Lung microvascular endothelial cell (primary cell): ENCODE measurements around the gene TK1. TPM values are rescaled to one million over a fixed set of nuclear protein-coding genes. Genes with fewer than 3 reads are reported as not detected.

Experiments
- DNase-seq, 2 donors: peaks; one replicate each; pipeline versions ENCODE4 v3.0.0 to v3.0.0-alpha.2; 2010; ENCODE audit warnings: low read depth in 2 of 2
- total RNA-seq: library from RNA; depleted of rRNA; stranded (reverse); fragments of >200 nt; gene quantifications from 2 replicates; pipeline ENCODE4 v1.2.1, GENCODE V29; 2014

The TK1 gene
- total RNA-seq, 1 donor from 2014 or later, result 23.6 TPM

DNA sequence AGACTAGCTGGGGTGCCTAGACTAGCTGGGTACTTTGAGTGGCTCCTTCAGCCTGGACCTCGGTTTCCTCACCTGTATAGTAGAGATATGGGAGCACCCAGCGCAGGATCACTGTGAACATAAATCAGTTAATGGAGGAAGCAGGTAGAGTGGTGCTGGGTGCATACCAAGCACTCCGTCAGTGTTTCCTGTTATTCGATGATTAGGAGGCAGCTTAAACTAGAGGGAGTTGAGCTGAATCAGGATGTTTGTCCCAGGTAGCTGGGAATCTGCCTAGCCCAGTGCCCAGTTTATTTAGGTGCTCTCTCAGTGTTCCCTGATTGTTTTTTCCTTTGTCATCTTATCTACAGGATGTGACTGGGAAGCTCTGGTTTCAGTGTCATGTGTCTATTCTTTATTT is 36.2 kb upstream of the TK1 start:
- DNase-seq, result peak; percentile 41 to 77

DNA sequence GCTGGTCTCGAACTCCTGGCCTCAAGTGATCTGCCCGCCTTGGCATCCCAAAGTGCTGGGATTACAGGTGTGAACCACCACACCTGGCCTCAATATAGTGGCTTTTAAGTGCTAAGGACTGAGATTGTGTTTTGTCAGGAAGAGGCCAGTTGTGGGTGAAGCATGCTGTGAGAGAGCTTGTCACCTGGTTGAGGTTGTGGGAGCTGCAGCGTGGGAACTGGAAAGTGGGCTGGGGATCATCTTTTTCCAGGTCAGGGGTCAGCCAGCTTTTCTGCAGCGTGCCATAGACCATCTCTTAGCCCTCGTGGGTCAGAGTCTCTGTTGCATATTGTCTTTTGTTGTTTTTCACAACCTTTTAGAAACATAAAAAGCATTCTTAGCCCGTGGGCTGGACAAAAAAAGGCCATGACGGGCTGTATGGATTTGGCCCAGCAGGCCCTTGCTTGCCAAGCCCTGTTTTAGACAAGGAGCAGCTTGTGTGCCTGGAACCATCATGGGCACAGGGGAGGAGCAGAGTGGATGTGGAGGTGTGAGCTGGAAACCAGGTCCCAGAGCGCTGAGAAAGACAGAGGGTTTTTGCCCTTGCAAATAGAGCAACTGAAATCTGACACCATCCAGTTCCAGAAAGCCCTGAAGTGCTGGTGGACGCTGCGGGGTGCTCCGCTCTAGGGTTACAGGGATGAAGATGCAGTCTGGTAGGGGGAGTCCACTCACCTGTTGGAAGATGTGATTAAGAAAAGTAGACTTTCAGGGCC is 32.7 kb upstream of the TK1 start:
- no peak for DNase-seq

DNA sequence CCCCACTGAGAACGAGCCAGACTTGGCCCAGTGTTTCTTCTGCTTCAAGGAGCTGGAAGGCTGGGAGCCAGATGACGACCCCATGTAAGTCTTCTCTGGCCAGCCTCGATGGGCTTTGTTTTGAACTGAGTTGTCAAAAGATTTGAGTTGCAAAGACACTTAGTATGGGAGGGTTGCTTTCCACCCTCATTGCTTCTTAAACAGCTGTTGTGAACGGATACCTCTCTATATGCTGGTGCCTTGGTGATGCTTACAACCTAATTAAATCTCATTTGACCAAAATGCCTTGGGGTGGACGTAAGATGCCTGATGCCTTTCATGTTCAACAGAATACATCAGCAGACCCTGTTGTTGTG is 27.8 kb upstream of the TK1 start:
- no peak for DNase-seq

DNA sequence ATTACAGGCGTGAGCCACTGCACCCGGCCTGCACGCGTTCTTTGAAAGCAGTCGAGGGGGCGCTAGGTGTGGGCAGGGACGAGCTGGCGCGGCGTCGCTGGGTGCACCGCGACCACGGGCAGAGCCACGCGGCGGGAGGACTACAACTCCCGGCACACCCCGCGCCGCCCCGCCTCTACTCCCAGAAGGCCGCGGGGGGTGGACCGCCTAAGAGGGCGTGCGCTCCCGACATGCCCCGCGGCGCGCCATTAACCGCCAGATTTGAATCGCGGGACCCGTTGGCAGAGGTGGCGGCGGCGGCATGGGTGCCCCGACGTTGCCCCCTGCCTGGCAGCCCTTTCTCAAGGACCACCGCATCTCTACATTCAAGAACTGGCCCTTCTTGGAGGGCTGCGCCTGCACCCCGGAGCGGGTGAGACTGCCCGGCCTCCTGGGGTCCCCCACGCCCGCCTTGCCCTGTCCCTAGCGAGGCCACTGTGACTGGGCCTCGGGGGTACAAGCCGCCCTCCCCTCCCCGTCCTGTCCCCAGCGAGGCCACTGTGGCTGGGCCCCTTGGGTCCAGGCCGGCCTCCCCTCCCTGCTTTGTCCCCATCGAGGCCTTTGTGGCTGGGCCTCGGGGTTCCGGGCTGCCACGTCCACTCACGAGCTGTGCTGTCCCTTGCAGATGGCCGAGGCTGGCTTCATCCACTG is 27.3 kb upstream of the TK1 start, which contains the start of gene BIRC5:
TSS of gene BIRC5 (plus strand) at position 238 of the 690 bp plus-strand sequence. CDS start at position 302, 64 bp downstream.
- peak; percentile 84 to 91 for DNase-seq

DNA sequence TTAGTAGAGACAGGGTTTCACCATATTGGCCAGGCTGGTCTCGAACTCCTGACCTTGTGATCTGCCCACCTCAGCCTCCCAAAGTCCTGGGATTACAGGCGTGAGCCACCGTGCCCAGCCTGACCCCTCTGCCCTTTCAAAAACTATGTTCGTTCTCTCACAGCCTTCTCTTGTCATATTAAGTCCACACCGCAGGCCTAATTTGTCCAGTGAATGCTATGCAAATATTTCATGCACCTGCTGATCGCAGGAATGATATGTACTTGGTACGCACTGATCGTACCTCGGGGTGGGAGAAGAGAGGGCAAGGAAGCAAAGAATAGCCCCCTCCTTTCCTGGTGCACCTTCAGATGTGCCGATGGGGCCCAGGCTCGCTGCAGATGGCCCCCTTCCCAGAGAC is 24.2 kb upstream of the TK1 start:
- no peak for DNase-seq

DNA sequence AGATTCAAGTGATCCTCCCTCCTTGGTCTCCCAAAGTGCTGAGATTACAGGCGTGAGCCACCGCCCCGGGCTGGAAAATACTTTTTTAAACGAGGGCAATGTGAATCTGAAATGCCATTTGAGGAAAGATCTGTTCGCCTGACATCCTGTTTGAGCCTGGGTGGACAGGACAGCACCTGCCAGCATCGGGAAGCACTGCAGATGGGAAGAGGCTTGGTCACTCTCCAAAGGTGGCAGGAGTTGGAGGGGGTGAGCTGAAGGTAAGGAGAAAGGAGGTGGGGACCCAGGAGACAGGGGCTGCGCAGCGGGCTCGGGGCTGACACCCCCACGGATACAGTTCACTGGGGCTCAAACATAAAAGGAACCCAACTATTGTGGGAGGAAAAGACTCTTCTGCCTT is 23.3 kb upstream of the TK1 start:
- no peak for DNase-seq

DNA sequence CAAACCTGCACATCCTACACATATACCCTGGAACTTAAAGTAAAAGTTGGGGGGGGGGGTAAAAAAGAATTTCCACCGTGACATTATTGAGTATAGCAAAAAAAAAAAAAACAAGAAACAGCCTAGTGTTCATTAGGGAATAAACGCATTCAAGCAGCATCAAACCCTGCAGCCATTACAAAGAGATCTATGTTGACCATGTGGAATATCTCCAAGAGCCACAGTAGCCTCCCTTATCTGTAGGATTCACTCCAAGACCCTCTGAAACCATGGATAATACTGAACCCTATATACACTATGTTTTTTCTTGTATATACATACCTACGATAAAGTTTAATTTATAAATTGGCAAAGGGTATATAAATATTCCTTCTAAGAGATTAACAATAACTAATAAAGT is 21.6 kb upstream of the TK1 start:
- no peak for DNase-seq

DNA sequence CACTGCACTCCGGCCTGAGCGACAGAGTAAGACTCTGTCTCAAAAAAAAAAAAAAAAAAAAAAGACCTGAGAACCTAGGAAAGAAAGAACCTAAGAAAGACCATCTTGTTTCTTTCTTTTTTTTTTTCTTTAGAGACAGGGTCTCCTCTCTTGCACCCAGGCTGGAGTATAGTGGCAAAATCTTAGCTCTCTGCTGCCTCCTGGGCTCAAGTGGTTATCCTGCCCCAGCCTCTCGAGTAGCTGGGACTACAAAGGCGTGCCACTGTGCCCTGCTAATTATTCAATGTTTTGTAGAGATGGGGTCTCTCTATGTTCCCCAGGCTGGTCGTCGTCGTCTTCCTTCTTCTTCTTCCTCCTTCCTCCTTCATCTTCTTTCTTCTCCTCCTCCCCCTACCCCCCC is 19.4 kb upstream of the TK1 start:
- no peak for DNase-seq

DNA sequence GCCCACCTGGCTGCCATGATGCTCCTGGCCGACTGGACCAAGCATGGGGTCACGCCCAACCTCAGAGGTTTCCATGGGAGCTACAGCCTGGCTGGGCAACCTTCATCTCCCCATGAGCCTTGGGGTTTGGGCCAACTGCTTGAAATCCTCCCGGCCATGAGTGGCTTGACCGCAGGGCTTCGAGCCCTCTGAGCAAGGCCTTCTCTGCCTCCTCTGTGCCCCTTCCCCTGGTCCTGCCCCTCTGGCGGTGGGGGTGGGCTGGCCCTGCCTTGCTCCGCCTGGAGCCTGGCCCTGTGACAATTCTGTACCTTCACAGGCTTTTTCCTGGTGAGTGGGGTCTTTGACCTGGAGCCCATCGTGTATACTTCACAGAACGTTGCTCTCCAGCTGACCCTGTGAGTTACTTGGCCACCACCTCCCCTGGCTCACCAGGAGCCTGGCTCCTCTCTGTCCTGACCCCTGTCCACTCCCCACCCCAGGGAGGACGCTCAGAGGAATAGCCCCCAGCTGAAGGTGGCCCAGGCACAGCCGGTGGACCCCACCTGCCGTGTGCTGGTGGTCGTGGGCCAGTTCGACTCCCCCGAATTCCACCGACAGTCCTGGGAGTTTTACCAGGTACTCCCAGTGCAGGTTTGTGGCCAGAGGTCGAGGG is 18.4 kb upstream of the TK1 start:
- DNase-seq, result no peak

DNA sequence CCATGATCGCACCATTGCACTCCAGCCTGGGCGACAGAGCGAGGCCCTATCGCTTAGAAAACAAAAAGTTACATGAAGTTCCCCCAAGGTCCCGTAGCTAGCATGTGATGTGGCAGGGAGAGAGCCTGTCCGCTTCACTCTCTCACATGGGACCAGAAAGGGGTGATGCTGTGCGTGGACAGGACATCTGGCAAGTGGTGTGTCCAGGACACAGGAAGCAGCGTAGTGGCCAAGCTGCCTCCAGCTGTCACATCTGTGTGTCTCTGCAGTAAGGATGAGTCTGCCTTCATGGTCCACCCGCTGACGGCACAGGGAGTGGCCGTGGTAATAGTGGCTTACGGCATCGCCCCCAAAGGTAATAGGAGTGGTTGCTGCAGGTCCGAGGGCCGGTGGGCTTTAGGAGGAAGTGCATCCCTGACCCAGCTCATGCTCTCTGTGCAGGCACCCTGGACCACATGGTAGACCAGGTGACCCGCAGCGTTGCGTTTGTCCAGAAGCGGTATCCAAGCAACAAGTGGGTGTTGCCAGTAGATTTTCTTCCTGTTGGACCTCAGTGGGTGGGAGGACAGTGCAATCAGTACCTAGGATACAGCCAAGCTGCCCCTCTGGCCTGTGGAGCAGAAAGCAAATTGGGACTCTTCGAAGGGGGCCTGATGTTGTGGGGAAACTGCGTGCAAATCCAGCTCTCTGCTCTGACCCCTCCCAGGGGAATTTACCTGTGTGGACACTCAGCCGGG is 17.7 kb upstream of the TK1 start:
- DNase-seq, result no peak

DNA sequence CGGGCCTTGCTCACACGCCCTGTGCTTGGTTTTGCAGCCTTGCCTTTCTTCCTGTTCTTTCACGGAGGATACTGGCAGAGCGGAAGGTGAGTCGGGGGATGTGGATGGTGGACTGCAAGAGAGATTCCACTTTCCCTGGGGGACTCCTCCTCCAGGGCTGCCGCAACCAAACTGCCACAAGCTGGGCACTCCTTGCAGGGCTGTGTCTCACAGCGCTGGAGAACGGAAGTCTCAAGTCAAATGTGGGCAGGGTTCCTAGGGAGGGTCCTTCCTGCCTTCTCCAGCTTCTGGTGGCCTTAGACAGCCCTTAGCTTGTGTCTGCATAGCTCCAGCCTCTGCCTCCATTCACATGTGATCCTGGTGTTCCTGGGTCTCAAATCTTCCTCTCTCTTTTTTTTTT is 15.8 kb upstream of the TK1 start:
- no peak for DNase-seq

DNA sequence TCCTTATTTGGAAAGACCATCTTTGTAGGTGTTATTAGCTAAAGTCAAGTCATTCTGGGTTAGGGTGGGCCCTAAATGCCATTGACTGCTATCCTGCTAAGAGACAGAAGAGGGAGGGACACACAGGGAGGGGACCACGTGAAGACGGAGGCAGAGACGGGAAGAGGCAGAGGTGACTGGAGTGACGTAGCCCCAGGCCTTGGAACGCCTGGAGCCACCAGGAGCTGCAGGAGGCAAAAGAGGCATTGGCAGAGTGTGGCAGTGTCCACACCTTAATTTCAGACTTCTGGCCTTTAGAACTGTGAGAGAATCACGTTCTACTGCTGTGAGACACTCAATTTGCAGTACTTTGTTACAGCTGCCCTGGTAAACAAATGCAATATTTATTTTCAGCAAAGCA is 13.6 kb upstream of the TK1 start:
- no peak for DNase-seq

DNA sequence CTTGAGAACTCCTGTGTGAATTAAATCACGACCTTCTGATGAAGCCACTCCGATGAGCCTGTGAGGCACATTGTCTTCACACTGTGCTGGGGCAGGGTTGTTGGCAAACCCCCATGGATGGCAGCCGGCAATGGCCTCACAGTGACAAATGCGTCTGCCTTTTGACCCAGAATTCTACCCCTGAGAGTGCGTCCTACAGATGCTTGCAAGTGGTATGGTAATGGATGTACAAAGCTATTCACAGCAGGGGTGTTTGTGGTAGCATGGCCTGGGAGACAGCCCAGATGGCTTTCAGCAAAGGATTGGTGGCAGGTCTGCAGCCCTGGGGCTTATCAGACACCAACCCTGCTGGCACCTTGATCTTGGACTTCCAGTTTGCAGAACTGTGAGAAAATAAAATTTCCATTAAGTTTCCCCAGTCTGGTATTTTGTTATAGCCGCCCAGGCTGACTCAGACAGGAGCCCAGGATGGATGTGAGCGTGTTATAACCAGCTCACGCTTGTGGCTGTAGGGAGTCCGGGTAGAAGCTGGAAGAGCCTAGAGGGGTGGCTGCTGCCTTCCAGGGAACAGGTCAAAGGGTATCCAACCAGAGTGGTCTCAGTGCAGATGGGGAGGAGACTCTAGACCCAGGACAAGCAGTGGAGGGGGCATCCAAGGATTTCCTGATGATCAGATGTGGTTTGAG is 10.4 kb upstream of the TK1 start:
- no peak for DNase-seq

DNA sequence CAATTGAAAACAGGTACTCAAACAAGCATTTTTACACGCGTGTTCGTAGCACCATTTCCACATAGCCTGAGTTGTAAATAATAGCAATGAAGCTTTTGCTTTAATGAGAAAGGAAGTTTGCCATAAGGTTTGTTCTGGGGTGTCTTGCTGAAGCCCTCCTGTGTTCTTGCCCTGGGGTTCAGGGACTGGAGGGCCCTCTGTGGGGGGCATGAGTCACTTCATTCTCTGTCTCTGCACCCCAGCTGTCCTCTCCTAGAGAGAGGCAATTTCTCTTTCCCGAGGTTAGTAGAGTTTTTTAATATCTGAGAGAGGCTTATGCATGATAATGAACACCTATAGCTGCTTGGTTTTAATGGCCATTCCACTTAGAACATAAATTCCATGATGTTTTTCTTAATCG is 9.9 kb upstream of the TK1 start:
- no peak for DNase-seq

DNA sequence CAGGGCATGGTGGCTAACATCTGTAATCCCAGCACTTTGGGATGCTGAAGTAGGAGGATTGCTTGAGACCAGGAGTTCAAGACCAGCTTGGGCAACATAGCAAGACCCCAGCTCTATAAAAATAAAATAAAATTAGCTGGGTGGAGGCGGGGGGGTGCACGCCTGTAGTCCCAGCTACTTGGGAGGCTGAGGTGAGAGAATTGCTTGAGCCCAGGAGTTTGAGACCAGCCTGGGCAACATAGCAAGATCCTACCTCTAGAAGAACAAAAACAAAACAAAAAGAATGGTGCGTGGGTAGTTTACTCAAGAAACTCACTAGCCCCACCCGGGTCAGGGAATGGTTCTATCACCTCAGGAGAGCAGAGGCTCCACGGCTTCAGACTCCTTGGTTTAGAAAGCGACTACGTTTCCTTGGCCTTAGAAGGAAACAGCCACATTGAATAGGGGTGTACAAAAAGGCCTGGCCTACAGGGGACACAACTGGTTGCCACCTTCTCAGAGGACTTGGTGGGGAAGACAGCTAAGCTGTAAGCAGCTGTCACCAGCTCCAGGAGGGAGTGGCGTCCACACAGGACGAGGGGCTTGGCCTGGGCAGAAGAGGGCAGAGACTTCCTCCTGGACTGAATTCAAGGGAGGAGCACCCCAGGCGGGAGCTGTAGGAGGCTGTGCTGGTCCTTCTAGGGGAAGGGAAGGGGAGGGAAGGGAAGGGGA is 716 bp downstream of the TK1 start:
- DNase-seq, result no peak

DNA sequence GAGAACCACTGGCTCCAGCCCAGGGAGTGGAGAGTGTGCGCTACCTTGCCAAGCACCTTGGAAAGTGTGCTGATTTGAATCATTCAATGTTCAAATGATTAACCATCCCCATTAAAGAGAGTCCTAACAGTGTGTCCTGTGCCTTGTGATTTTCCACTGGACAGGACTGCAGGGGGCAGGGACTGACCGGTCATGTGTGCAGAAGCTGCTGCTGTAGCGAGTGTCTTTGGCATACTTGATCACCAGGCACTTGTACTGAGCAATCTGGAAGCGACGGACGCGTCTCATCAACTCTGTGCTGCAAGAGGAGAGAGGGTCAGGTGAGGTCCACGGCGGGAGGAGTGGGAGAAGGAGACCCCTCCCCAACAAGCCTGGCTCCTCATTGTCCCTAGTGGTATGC is 2.0 kb downstream of the TK1 start:
- DNase-seq, result peak in 1 of 2 donors; percentile 49

DNA sequence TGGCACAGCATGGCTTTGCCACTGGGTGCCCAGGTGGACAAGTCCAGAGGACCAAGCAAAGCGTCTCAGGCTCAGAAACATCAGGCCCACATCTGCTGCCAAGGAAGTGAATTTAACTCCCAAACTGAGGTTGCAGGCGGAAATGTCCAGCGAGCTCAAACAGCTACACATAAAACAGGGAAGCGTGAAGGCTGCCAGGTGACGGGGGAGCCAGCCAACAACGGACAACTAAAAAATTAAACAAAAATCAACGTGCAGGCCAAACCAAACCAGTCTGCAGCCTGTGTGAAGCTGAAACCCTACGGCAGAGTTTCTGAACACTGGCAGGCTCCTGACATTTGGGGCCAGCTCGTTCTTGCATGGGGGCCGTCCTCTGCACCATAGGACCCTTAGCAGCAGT is 2.5 kb downstream of the TK1 start:
- peak in 1 of 2 donors; percentile 26 for DNase-seq

DNA sequence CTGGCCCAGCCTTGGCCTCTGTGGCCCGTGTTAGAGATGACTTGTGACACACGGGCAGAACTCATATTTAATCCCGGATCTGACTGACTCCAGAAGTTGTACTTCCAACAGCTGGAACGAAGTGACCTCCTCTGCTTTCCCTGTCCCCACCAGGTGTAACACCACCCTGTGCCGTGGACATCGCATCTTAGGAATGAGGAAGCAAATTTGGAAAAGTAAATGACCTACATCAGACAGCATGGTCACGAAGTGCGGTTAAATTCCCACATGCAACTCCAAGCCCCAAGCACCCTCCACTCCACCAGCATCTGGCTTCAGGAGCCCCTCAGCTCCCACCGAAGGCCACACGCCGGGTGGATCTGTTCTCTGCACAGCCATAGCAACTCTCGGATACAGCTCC is 2.9 kb downstream of the TK1 start:
- no peak for DNase-seq

DNA sequence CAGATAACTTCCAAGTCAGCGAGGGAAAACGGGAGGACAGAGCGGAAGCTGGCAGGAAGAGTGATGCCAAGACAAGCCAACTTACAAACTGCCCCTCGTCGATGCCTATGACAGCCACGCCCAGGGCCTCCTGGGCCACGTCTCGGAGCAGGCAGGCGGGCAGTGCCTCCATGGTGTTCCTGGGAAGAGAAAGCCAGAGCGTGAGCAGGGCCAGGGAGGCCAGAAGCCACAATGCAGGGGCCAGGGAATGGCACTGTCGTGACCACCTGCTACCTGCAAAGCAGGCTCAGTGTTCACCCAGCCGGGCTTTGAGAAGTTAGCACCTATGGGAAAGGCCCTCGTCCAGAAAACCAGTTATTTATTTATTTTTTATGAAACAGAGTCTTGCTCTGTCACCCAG is 4.3 kb downstream of the TK1 start:
- DNase-seq, result no peak

DNA sequence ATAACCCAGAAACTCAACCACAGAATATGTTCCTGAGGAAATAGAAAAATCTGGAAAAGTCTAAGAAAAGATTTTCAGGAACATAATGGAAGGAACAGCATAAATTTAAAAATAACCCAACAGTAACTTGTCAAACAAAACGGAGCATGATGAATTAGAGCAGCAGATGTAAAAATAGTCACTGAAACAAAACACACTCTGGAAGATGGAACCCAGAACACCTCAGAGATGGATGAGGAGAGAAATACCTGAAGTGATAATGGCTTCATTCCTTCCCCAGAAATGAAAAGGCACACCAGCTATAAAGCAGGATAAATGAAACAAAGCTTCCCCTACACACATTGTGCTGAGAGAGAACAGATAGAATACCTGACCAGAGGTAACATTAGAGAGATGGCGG is 6.3 kb downstream of the TK1 start:
- no peak for DNase-seq

DNA sequence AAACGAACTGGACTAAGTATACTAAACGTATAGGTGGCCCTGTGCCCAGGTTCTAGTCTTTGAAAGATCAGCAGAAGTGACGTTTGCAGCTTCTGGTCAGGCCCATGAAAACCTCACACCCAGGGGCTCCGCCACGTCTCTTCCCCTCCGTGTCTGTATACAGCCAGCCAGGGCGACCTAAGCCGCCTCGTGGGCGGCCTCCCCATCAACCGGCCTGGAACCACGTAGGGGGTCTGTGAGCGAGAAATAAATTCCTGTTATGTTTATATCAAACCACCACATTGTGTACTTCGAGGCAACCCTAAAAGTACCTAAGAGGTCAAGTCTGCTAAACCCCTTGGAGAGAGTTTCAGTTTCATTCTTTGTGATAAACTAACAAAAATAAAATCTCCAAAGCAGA is 6.8 kb downstream of the TK1 start:
- DNase-seq, result no peak
